ENCODE results near the gene MAPK4.

MAPK4 gene

DNA sequence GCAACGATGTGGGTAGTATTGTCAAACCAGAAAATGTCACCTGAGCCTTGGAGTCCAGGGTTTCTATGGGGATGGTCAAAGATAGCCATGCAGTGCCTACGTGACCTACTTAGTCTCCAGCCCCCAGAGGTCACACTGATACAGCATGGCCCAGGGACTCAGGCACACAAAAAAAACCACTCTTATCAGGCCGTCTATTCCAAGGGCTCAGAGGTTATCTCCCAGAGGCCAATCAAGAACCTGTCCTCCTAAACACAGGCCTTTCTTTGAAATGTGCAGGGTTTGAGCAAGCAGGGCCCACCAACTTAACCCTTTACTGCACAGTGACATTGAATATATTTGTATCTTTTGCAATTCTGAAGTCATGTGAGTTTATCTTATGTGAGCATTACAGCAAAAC, 177.2 kb downstream of the MAPK4 start:
- Histone ChIP-seq H3K27me3 (ENCODE audit: insufficient read depth, low read length, poor library complexity, severe bottlenecking) (no peaks in the 10 kb centered on the region), H2AFZ (ENCODE audit: low read length) (no peak overlapping the region), H3K9me3 (ENCODE audit: insufficient read depth, low read depth, low read length) (peaks cover 4% of the 10 kb centered on the region; the same call in 1 of the 2 replicates), H3K4me2 (ENCODE audit: low read depth, low read length, poor library complexity, severe bottlenecking) (no peak overlapping the region), H3F3A (ENCODE audit: low read depth) (no peaks in the 10 kb centered on the region), H3K4me3 (ENCODE audit: low read length, poor library complexity, severe bottlenecking) (no peak overlapping the region), H4K20me1 (ENCODE audit: insufficient read depth, low read length, poor library complexity, severe bottlenecking) (no peaks in the 10 kb centered on the region), H3K9ac (ENCODE audit: low read depth, low read length, poor library complexity, severe bottlenecking) (no peak overlapping the region), H3K4me1 (ENCODE audit: insufficient read depth, low read length, poor library complexity, severe bottlenecking) (no peaks in the 10 kb centered on the region), H3K36me3 (ENCODE audit: insufficient read depth, low read length) (no peaks in the 10 kb centered on the region), H3K79me2 (ENCODE audit: insufficient read depth, low read length) (no peaks in the 10 kb centered on the region), H3K9me2 (replicated peaks; ENCODE audit: low read depth, low read length) (no peaks in the 10 kb centered on the region)
- TF ChIP-seq, protein P1, sequence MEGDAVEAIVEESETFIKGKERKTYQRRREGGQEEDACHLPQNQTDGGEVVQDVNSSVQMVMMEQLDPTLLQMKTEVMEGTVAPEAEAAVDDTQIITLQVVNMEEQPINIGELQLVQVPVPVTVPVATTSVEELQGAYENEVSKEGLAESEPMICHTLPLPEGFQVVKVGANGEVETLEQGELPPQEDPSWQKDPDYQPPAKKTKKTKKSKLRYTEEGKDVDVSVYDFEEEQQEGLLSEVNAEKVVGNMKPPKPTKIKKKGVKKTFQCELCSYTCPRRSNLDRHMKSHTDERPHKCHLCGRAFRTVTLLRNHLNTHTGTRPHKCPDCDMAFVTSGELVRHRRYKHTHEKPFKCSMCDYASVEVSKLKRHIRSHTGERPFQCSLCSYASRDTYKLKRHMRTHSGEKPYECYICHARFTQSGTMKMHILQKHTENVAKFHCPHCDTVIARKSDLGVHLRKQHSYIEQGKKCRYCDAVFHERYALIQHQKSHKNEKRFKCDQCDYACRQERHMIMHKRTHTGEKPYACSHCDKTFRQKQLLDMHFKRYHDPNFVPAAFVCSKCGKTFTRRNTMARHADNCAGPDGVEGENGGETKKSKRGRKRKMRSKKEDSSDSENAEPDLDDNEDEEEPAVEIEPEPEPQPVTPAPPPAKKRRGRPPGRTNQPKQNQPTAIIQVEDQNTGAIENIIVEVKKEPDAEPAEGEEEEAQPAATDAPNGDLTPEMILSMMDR (conservative IDR thresholded peaks at IDR 0.05; ENCODE audit: low read length) = no peak
- TF ChIP-seq EZH2phosphoT487 (IDR thresholded peaks at IDR 0.05; ENCODE audit: borderline replicate concordance) = no peak

DNA sequence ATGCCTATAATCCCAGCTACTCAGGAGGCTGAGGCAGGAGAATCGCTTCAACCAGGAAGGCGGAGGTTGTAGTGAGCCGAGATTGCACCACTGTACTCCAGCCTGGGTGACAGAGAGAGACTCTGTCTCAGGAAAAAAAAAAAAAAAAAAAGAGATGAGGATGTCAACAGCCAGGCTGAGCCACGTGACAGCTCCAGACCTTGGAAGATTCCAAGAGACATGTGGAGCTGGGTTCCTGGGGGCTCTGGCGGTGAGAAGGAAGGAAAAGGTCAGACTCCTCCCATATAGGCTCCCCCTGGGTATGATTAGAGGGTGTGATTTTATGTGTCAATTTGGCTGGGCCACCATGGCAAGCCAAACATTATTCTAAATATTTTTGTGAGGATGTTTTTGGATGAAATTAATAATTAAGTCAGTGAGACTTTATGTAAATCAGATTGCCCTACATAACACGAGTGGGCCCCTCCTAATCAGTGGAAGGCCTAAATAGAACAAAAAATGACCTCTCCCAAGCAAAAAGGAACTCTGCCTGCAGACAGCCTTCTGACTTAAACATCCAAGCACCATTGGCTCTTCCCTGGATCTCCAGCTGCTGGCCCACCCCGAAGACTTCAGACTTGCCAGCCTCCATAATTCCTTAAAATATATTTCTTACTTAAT, 178.3 kb downstream of the MAPK4 start:
- no peak for TF ChIP-seq EZH2phosphoT487 (IDR thresholded peaks at IDR 0.05; ENCODE audit: borderline replicate concordance)
- TF ChIP-seq, protein P1 (conservative IDR thresholded peaks at IDR 0.05; ENCODE audit: low read length) = no peak
- Histone ChIP-seq H3K9me3 (ENCODE audit: insufficient read depth, low read depth, low read length) (peaks cover 4% of the 10 kb centered on the region; the same call in 1 of the 2 replicates), H3K4me3 (ENCODE audit: low read length, poor library complexity, severe bottlenecking) (no peak overlapping the region), H3K79me2 (ENCODE audit: insufficient read depth, low read length) (no peaks in the 10 kb centered on the region), H3K9ac (ENCODE audit: low read depth, low read length, poor library complexity, severe bottlenecking) (no peak overlapping the region), H3K4me2 (ENCODE audit: low read depth, low read length, poor library complexity, severe bottlenecking) (no peak overlapping the region), H3K4me1 (ENCODE audit: insufficient read depth, low read length, poor library complexity, severe bottlenecking) (no peaks in the 10 kb centered on the region), H4K20me1 (ENCODE audit: insufficient read depth, low read length, poor library complexity, severe bottlenecking) (no peaks in the 10 kb centered on the region), H3K27me3 (ENCODE audit: insufficient read depth, low read length, poor library complexity, severe bottlenecking) (no peaks in the 10 kb centered on the region), H2AFZ (ENCODE audit: low read length) (no peak overlapping the region), H3K36me3 (ENCODE audit: insufficient read depth, low read length) (no peaks in the 10 kb centered on the region), H3K9me2 (replicated peaks; ENCODE audit: low read depth, low read length) (no peaks in the 10 kb centered on the region), H3F3A (ENCODE audit: low read depth) (no peaks in the 10 kb centered on the region)

DNA sequence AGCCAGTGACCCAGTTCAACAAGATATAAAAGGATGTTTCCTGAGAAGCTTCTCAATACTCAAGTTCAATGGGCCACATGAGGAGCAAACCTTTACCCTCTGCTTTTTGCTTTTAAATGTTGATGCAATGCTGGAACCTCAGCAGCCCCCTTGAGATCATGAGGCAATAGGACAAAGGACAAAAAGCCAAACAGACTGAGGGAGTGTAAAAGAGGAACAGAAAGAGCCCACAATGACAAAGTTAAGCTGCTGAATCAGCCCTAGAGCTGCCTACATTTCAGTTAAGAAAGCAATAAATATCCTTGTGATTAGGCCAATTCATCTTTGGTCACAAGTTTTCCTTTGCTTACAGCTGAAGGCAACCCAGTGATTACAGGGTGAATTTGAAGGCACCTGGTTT, 183.1 kb downstream of the MAPK4 start:
- H3K4me3 ChIP-seq (ENCODE audit: low read length, poor library complexity, severe bottlenecking) = no peak overlapping the region
- TF ChIP-seq, protein P1 (conservative IDR thresholded peaks at IDR 0.05; ENCODE audit: low read length) = no peak
- no peak for TF ChIP-seq EZH2phosphoT487 (IDR thresholded peaks at IDR 0.05; ENCODE audit: borderline replicate concordance)
- H2AFZ ChIP-seq (ENCODE audit: low read length) = no peak overlapping the region

More for the DNA sequence above, 183.1 kb downstream of the MAPK4 start:
- Histone ChIP-seq H3K9ac (ENCODE audit: low read depth, low read length, poor library complexity, severe bottlenecking) (no peak overlapping the region), H3K9me3 (ENCODE audit: insufficient read depth, low read depth, low read length) (no peaks in the 10 kb centered on the region), H3F3A (ENCODE audit: low read depth) (no peaks in the 10 kb centered on the region), H4K20me1 (ENCODE audit: insufficient read depth, low read length, poor library complexity, severe bottlenecking) (no peaks in the 10 kb centered on the region), H3K4me2 (ENCODE audit: low read depth, low read length, poor library complexity, severe bottlenecking) (no peak overlapping the region), H3K36me3 (ENCODE audit: insufficient read depth, low read length) (no peaks in the 10 kb centered on the region), H3K79me2 (ENCODE audit: insufficient read depth, low read length) (no peaks in the 10 kb centered on the region), H3K27me3 (ENCODE audit: insufficient read depth, low read length, poor library complexity, severe bottlenecking) (no peaks in the 10 kb centered on the region), H3K9me2 (replicated peaks; ENCODE audit: low read depth, low read length) (no peaks in the 10 kb centered on the region), H3K4me1 (ENCODE audit: insufficient read depth, low read length, poor library complexity, severe bottlenecking) (no peaks in the 10 kb centered on the region)
